Dermis blood vessel endothelial cell (primary cell): ENCODE measurements around the gene ZC3H12D. TPM values are rescaled to one million over a fixed set of nuclear protein-coding genes. Genes with fewer than 3 reads are reported as not detected.

Source experiments
- DNase-seq: peaks from one replicate; pipeline ENCODE4 v3.0.0; 2010
- total RNA-seq: library from RNA; depleted of rRNA; stranded (reverse); fragments of >200 nt; gene quantifications from 2 replicates; pipeline ENCODE4 v1.2.3, GENCODE V29; 2014

ZC3H12D gene
- total RNA-seq, 1 donor from 2014 or later, result 0.17 TPM

GRCh38 chr6:149405823-149406765 is 78.7 kb downstream of the ZC3H12D start:
- no peak for DNase-seq

- no peak for DNase-seq
Observed at GRCh38 chr6:149403534-149403933, 81.3 kb downstream of the ZC3H12D start.

- DNase-seq, result no peak
Observed at GRCh38 chr6:149400050-149400449, 84.8 kb downstream of the ZC3H12D start, which contains the start of gene SUMO4. TSS of gene SUMO4 (plus strand) at chr6:149400262. CDS start at chr6:149400392, 130 bp downstream.

GRCh38 chr6:149397384-149397783 is 87.4 kb downstream of the ZC3H12D start:
- DNase-seq, result no peak

Other genes with a start within 250 kb of the ZC3H12D start
- gene TAB2, start 167.3 kb downstream of the ZC3H12D start, total RNA-seq, result 15.0 and 33.6 TPM in 2 replicates
- gene SUMO4, start 84.8 kb downstream of the ZC3H12D start, total RNA-seq, result 1.0 and 1.3 TPM in 2 replicates
- gene PPIL4, start 61.0 kb upstream of the ZC3H12D start, total RNA-seq, result 30.3 and 42.0 TPM in 2 replicates
- 54.2 and 57.5 TPM in 2 replicates for gene GINM1, start 81.4 kb upstream of the ZC3H12D start, total RNA-seq
- 20.3 and 22.8 TPM in 2 replicates for gene KATNA1, start 163.7 kb upstream of the ZC3H12D start, total RNA-seq
- gene LATS1, start 233.1 kb upstream of the ZC3H12D start, total RNA-seq, result 9.9 and 13.1 TPM in 2 replicates